ENCODE data around the gene TMEM14B.
"Not testable (repeated sequence)": the region's sequence is repeated elsewhere in the genome, so short reads cannot be mapped to it uniquely, and the experiment has no call there.

The TMEM14B gene

DNA sequence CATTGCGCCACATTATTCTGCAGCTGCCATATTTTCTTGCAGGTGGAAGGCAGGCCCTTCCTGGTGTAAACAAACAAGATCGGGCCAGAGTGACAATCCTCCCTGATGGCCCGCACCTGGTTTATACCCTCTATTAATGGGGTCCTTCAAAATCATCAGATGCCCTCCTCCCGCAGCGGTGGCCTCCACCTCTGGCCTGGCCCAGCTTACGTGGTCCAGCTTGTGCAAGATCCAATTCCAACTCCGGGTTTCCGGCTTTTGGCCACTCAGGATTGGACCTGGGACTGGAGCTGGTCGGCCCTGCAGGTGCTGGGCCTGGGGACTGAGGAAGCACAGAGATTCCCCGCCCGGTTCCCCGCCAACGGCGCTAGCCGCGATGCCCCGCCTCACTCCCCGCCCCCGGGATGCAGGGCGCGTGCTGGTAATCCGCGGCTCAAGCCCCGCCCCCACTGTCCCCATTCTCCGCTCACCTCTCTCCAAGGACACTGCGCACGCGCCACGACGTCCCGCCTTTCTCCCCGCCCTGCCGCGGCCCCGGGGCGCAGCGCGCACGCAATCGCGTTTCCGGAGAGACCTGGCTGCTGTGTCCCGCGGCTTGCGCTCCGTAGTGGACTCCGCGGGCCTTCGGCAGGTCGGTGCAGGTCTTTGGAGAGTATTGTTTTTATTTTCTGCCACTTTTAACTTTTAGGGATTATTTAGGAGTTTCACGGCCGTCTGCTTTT lies at the start of gene TMEM14B:
TSS of gene TMEM14B (plus strand) at position 555 of the 722 bp plus-strand sequence. CDS start 1,441 bp downstream, outside the sequence.
- in situ Hi-C loops (cut with MboI; ENCODE audit: low sequenced_read_pairs) = no loop called here

DNA sequence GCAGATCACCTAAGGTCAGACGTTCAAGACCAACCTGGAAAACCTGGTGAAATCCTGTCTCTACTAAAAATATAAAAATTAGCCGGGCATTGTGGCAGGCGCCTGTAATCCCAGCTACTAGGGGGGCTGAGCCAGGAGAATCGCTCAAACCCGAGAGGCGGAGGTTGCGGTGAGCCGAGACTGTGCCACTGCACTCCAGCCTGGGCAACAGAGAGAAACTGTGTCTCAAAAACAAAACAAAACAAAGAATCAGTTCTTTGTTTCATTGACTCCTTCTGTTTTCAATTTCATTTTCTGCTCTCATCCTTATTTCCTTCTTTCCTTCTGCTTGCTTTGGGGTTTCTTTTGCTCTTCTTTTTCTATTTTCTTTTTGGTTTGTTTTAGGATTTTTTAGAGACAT lies 33.6 kb upstream of the TMEM14B start:
- in situ Hi-C loops (cut with MboI; ENCODE audit: low sequenced_read_pairs) = no loop called here

- in situ Hi-C loops (cut with MboI; ENCODE audit: low sequenced_read_pairs) = no loop called here
These were observed 28.2 kb upstream of the TMEM14B start for GRCh38 chr6:10719296-10719963.

DNA sequence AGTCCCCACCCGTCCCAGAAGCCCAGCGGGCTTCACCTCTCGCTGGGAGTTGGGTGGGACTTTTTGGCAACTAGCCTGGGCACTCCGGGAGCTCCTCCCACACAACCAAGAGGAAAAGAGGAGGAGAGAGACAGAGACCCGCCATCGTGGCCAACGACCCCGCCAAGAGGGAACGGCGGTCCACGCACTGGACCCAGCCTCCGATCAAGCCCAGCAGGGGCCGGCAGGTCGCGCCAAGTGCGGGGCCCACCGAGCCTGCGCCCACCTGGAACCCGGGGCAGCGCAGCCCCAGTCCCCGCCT lies 27.7 kb upstream of the TMEM14B start:
- in situ Hi-C loops (cut with MboI; ENCODE audit: low sequenced_read_pairs) = loop anchor here (5.0 kb wide), 1 partner anchor 42 kb away; no protein-coding TSS in a partner anchor

DNA sequence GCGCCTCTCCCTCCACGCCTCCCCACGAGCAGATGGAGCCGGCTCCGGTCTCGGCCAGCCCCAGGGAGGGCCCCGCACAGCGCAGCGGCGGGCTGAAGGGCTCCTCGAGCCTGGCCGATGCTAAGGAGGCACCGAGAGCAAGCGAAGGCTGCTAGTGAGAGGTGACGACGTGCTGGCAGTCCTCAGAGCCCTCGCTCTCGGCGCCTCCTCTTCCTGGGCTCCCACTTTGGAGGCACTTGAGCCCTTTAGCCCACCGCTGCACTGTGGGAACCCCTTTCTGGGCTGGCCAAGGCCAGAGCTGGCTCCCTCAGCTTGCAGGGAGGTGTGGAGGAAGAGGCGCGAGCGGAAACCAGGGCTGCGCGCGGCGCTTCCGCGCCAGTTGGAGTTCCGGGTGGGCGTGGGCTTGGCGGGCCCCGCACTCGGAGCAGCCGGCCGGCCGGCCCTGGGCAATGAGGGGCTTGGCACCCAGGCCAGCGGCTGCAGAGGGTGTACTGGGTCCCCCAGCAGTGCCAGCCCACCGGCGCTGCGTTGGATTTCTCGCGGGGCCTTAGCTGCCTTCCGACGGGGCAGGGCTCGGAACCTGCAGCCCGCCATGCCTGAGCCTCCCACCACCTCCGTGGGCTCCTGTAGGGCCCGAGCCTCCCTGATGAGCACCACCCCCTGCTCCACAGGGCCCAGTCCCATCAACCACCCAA lies 27.2 kb upstream of the TMEM14B start:
- in situ Hi-C loops (cut with MboI; ENCODE audit: low sequenced_read_pairs) = loop anchor here (5.0 kb wide), 1 partner anchor 42 kb away; no protein-coding TSS in a partner anchor

DNA sequence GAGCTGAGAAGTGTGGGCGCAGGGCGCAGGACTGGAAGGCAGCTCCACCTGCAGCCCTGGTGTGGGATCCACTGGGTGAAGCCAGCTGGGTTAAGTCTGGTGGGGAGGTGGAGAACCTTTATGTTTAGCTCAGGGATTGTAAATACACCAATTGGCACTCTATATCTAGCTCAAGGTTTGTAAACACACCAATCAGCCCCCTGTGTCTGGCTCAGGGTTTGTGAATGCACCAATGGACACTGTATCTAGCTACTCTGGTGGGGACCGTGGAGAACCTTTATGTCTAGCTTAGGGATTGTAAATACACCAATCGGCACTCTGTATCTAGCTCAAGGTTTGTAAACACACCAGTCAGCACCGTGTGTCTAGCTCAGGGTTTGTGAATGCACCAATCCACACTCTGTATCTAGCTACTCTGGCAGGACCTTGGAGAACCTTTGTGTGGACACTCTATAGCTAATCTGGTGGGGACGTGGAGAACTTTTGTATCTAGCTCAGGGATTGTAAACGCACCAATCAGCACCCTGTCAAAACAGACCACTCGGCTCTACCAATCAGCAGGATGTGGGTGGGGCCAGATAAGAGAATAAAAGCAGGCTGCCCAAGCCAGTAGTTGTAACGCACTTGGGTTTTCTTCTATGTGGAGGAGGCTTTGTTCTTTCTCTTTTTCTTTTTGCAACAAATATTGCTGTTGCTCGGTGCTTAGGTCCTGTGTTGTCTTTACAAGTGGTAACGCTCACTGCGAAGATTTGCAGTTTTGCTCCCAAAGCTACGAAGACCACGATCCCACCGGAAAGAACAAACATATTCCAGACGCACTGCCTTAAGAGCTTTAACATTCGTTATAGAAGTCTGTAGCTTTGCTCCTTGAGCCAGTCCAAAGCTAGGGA lies 26.4 kb upstream of the TMEM14B start:
- in situ Hi-C loops (cut with MboI; ENCODE audit: low sequenced_read_pairs) = loop anchor here (5.0 kb wide), 1 partner anchor 41 kb away; no protein-coding TSS in a partner anchor

GRCh38 chr6:10721850-10722569 lies 25.6 kb upstream of the TMEM14B start:
- in situ Hi-C loops (cut with MboI; ENCODE audit: low sequenced_read_pairs) = loop anchor here (5.0 kb wide), 1 partner anchor 40 kb away; no protein-coding TSS in a partner anchor

GRCh38 chr6:10722570-10722819 lies 25.1 kb upstream of the TMEM14B start:
- in situ Hi-C loops (cut with MboI; ENCODE audit: low sequenced_read_pairs) = loop anchor here (5.0 kb wide), 1 partner anchor 40 kb away; no protein-coding TSS in a partner anchor

GRCh38 chr6:10722820-10723566 lies 24.6 kb upstream of the TMEM14B start, which contains the start of gene TMEM14C:
Gene TMEM14C (plus strand): TSS chr6:10723070. CDS start chr6:10724614, 1,544 bp downstream.
- in situ Hi-C loops (cut with MboI; ENCODE audit: low sequenced_read_pairs) = loop anchor here (5.0 kb wide), 1 partner anchor 39 kb away; no protein-coding TSS in a partner anchor

- in situ Hi-C loops (cut with MboI; ENCODE audit: low sequenced_read_pairs) = loop anchor here (5.0 kb wide), 1 partner anchor 39 kb away; no protein-coding TSS in a partner anchor
These were observed 24.1 kb upstream of the TMEM14B start for GRCh38 chr6:10723567-10723881.

DNA sequence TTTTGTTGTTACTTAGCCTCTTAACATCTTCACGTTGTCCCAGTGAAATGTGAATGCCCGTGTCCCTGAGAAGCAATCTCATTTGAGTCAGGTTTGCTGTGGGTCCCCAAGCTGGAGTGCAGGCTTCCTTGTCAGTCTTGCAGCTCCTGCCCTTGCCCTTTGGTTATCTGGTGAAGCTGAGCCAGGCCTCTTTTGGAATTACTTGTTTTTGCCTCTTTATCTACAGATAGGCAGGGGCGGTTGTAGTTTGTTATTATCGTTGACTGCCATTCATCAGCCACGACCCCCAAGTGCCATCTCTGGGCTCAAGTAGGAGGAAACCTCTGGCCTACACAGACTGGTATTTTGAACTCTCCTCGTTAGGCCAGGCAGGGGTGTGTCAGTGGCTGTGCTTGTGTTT lies 22.6 kb upstream of the TMEM14B start:
- in situ Hi-C loops (cut with MboI; ENCODE audit: low sequenced_read_pairs) = no loop called here

- in situ Hi-C loops (cut with MboI; ENCODE audit: low sequenced_read_pairs) = no loop called here
These were observed 21.9 kb upstream of the TMEM14B start for GRCh38 chr6:10725716-10726115.

DNA sequence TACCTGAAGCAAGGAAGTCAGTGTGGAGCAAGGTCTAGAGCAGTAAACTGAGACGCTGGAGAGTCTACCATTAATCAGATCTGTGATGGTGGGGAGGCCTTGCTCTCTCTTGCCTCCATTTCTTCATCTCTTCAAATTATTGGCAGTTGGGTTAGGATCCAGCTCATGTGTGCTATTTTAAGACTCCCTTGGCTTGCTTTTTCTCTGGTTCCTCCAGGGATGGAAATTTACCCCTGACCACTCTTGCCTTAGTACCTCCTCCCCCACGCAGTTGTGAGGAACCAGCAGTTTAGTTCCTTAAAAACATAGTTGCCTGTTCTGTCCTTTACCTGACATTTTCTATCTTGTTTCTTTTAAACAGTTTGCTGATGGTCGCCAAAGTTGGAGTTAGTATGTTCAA lies 17.4 kb upstream of the TMEM14B start:
- in situ Hi-C loops (cut with MboI; ENCODE audit: low sequenced_read_pairs) = no loop called here

DNA sequence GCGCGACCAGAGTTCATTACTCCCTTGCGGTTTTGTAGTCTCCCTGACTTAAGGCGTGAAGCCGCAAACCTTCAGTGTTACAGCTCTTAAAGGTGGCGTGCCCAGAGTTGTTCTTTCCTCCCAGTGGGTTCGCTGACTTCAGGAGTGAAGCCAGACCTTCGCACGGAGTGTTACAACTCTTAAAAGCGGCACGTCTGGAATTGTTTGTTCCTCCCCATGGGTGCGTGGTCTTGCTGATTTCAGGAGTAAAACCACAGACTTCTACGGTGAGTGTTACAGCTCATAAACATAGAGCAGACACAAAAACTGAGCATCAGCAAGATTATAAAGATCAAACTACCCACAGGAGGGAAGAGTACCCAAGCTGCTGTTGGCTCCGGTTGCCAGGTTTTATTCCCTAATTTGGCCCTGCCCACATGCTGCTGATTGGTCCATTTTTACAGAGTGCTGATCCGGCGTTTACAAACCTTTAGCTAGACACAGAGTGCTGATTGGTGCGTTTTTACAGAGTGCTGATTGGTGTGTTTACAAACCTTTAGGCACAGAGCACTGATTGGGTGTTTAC lies 14.4 kb upstream of the TMEM14B start:
- in situ Hi-C loops (cut with MboI; ENCODE audit: low sequenced_read_pairs) = no loop called here

- in situ Hi-C loops (cut with MboI; ENCODE audit: low sequenced_read_pairs) = no loop called here
These were observed 13.7 kb upstream of the TMEM14B start for GRCh38 chr6:10733863-10734262.

DNA sequence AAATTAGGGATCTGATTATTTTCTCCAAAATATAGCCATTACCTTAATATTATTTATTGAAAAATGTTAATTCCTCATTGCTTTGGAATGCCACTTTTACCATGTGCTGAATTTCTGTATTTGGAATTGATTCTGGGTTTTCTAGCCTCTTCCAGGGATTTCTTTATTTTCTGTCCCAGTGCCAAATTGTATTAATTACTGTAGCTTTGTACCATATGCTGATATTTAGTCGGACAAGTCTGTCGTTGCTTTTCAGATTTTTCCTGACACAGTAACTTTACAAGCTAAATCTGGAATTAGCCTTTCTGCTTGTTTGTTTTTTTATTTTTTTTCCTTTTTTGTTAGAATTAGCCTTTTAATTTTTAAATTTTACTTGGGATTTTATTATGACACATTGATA lies 10.9 kb upstream of the TMEM14B start:
- in situ Hi-C loops (cut with MboI; ENCODE audit: low sequenced_read_pairs) = no loop called here

DNA sequence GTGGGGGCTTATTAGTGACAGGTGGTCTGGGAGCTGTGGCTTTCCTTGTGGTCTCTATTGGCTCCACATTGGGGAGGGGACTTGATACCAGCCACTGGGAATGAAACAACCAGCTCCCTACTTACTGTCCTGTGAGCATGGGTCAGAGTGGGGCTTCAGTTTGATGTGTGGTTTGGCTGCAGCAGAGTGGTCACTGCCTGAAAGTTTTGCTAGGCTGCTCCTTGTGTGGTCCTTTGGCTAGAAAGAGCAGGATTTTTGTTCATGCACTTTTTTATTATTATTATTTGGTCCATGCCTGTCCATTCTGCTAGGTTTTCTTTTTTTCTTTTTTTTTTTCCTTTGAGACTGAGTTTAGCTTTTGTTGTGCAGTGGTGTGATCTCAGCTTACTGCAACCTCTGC lies 7.5 kb upstream of the TMEM14B start:
- in situ Hi-C loops (cut with MboI; ENCODE audit: low sequenced_read_pairs) = no loop called here

DNA sequence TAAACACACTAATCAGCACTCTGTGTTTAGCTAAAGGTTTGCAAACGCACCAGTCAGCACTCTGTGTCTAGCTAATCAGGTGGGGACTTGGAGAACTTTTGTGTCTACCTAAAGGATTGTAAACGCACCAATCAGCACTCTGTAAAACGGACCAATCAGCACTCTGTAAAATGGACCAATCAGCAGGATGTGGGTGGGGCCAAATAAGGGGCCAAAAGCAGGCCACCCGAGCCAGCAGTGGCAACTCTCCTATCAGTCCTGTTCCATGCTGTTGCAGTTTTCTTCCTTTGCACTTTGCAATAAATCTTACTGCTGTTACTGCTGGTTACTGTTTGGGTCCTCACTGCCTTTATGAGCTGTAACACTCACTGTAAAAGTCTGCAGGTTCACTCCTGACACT lies 6.0 kb upstream of the TMEM14B start:
- in situ Hi-C loops (cut with MboI; ENCODE audit: low sequenced_read_pairs) = not testable (repeated sequence)

DNA sequence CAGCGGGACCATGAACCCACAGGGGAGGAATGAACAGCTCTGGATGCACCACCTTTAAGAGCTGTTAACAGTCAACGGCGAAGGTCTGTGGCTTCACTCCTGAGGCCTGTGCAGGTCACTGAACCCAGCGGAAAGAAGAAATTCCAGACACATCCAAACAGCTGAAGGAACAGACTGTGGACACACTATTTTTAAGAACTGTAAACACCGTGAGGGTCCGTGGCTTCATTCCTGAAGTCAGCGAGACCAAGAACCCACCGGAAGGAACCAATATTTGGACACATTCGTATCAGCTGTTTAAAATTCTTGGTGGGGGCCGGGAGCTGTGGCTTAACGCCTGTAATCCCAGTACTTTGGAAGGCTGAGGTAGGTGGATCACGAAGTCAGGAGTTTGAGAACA lies 5.4 kb upstream of the TMEM14B start:
- in situ Hi-C loops (cut with MboI; ENCODE audit: low sequenced_read_pairs) = no loop called here
